NCI-H446 (cell line): ENCODE results near the gene TRAF3IP1.
"Not testable (repeated sequence)": the region's sequence is repeated elsewhere in the genome, so short reads cannot be mapped to it uniquely, and the experiment has no call there.

Experiments used
- DNase-seq, 2 experiments: peaks; one replicate each; lab custom pipeline; 2025; lab: John Stamatoyannopoulos, UW

The TRAF3IP1 gene

GRCh38 chr2:238380785-238381184, 60.5 kb downstream of the TRAF3IP1 start:
- no peak for DNase-seq

- DNase-seq: no peak
Observed at GRCh38 chr2:238381341-238382115, 61.2 kb downstream of the TRAF3IP1 start.

GRCh38 chr2:238382381-238382781, 62.1 kb downstream of the TRAF3IP1 start:
- no peak for DNase-seq

- DNase-seq: no peak
Observed at GRCh38 chr2:238383135-238383534, 62.8 kb downstream of the TRAF3IP1 start.

GRCh38 chr2:238383743-238384380, 63.5 kb downstream of the TRAF3IP1 start:
- no peak for DNase-seq

- no peak for DNase-seq
Observed at GRCh38 chr2:238387332-238387731, 67.0 kb downstream of the TRAF3IP1 start.

- peak in 1 of 2 experiments; percentile 58 for DNase-seq
Observed at GRCh38 chr2:238388794-238389193, 68.5 kb downstream of the TRAF3IP1 start.

- peak in 1 of 2 experiments; percentile 49 for DNase-seq
Observed at GRCh38 chr2:238389988-238390589, 69.8 kb downstream of the TRAF3IP1 start.

- peak in 1 of 2 experiments; percentile 24 for DNase-seq
Observed at GRCh38 chr2:238391042-238391689, 70.8 kb downstream of the TRAF3IP1 start.

- no peak for DNase-seq
Observed at GRCh38 chr2:238396663-238397062, 76.3 kb downstream of the TRAF3IP1 start.

- DNase-seq: no peak
Observed at GRCh38 chr2:238397356-238397755, 77.0 kb downstream of the TRAF3IP1 start.

GRCh38 chr2:238398577-238398976, 78.3 kb downstream of the TRAF3IP1 start:
- no peak for DNase-seq

- no peak for DNase-seq
Observed at GRCh38 chr2:238399094-238399493, 78.8 kb downstream of the TRAF3IP1 start.

GRCh38 chr2:238401551-238401950, 81.2 kb downstream of the TRAF3IP1 start:
- no peak for DNase-seq

GRCh38 chr2:238403632-238404405, 83.5 kb downstream of the TRAF3IP1 start:
- DNase-seq: no peak

- DNase-seq: no peak
Observed at GRCh38 chr2:238404406-238405216, 84.3 kb downstream of the TRAF3IP1 start.

- not testable (repeated sequence) for DNase-seq
Observed at GRCh38 chr2:238405217-238405555, 84.9 kb downstream of the TRAF3IP1 start.

GRCh38 chr2:238406221-238406997, 86.1 kb downstream of the TRAF3IP1 start:
- DNase-seq: no peak

- no peak for DNase-seq
Observed at GRCh38 chr2:238406998-238407285, 86.6 kb downstream of the TRAF3IP1 start.

GRCh38 chr2:238407566-238407965, 87.2 kb downstream of the TRAF3IP1 start:
- DNase-seq: no peak
